DOHH2 (cell line): ENCODE measurements around the gene DLL1.

Experiments used
- H3F3A ChIP-seq: fragments of 200-600 bp; sonication (generic), shearing (Covaris generic); 2 replicates; pipeline ENCODE4 v1.6.0; 2016; ENCODE audit warnings: antibody characterized with exemption, mild to moderate bottlenecking; ENCODE audit not compliant: control insufficient read depth, insufficient read depth
- H3K27ac ChIP-seq: fragments of 200-600 bp; sonication (generic); 2 replicates; pipeline ENCODE4 v1.5.1; 2014; ENCODE audit warnings: low read depth, mild to moderate bottlenecking, low read length, moderate library complexity
- H3K27me3 ChIP-seq: fragments of 200-600 bp; sonication (generic); 2 replicates; pipeline ENCODE4 v1.6.1; 2014; ENCODE audit warnings: mild to moderate bottlenecking, low read length, mixed read lengths; ENCODE audit not compliant: control insufficient read depth
- H3K36me3 ChIP-seq: fragments of 200-600 bp; sonication (generic); 2 replicates; pipeline ENCODE4 v1.6.1; 2014; ENCODE audit warnings: mild to moderate bottlenecking, low read length, moderate library complexity, mixed read lengths; ENCODE audit not compliant: control insufficient read depth
- H3K4me1 ChIP-seq: fragments of 200-600 bp; sonication (generic); 2 replicates; pipeline ENCODE4 v1.6.1; 2014; ENCODE audit warnings: mild to moderate bottlenecking, low read length, mixed read lengths; ENCODE audit not compliant: control insufficient read depth
- H3K4me2 ChIP-seq: fragments of 200-600 bp; sonication (generic); 2 replicates; pipeline ENCODE4 v1.6.0; 2014; ENCODE audit warnings: mild to moderate bottlenecking, low read length, moderate library complexity
- H3K4me3 ChIP-seq: fragments of 200-600 bp; sonication (generic); 2 replicates; pipeline ENCODE4 v1.5.1; 2014; ENCODE audit warnings: mild to moderate bottlenecking, low read length, mixed read lengths
- H3K79me2 ChIP-seq: fragments of 200-600 bp; sonication (generic); 2 replicates; pipeline ENCODE4 v1.6.1; 2014; ENCODE audit warnings: mild to moderate bottlenecking, low read length, mixed read lengths; ENCODE audit not compliant: control insufficient read depth
- H3K9me2 ChIP-seq: fragments of 200-600 bp; sonication (generic); replicated peaks from 2 replicates; pipeline ENCODE4 v1.6.1; 2014; ENCODE audit warnings: mild to moderate bottlenecking, low read length, mixed read lengths; ENCODE audit not compliant: control insufficient read depth
- H3K9me3 ChIP-seq: fragments of 200-600 bp; sonication (generic); 2 replicates; pipeline ENCODE4 v1.6.1; 2014; ENCODE audit warnings: antibody characterized with exemption, low read length, mixed read lengths; ENCODE audit not compliant: control insufficient read depth, insufficient read depth
- H4K20me1 ChIP-seq: fragments of 200-600 bp; sonication (generic); 2 replicates; pipeline ENCODE4 v1.6.0; 2014; ENCODE audit warnings: low read depth, mild to moderate bottlenecking, antibody characterized with exemption, low read length, moderate library complexity; ENCODE audit not compliant: control insufficient read depth, insufficient read depth
- EZH2phosphoT487 ChIP-seq: fragments of 200-600 bp; sonication (generic); IDR thresholded peaks from 2 replicates; pipeline ENCODE4 v1.6.1; 2017; ENCODE audit warnings: borderline replicate concordance, mild to moderate bottlenecking, antibody characterized with exemption, low read length, moderate library complexity, mixed read lengths
- TF ChIP-seq, protein P1 (sequence below): fragments of 200-600 bp; sonication (generic); IDR thresholded peaks from one replicate; pipeline ENCODE4 v1.5.1; 2014; ENCODE audit warnings: antibody characterized with exemption, mild to moderate bottlenecking, low read depth, low read length; ENCODE audit not compliant: poor library complexity, severe bottlenecking

The DLL1 gene

DNA sequence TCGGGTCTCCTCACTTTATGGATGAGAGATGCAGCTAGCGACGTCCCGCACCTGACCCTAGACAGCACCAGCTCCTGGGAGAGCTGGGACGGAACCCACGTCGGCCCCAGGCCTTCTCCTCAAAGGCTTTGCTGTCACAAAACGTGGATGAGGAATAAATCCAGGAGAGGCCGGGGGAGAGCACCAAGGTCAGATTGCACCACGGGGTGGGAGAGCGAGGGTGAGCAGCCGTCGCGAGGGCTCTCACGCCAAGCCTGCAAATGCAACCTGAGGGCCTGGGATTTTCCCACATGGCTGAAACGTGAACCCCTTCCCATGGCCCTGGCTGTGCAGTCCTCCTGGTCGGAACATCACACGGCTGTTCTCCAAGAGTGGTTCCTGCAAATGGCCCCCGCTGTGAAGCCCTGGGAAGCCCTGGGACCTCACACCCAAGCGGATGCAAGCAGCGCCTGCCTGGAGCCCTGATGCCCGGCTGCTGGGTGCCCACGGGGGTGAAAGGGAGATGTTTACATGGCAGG lies 45.3 kb downstream of the DLL1 start:
- Histone ChIP-seq H3K27ac (no peak overlapping the region), H3F3A (no peaks in the 10 kb centered on the region), H3K4me3 (no peak overlapping the region), H3K27me3 (no peaks in the 10 kb centered on the region), H4K20me1 (no peaks in the 10 kb centered on the region), H3K4me2 (no peak overlapping the region), H3K36me3 (no peaks in the 10 kb centered on the region), H3K79me2 (no peaks in the 10 kb centered on the region), H3K9me2 (no peaks in the 10 kb centered on the region), H3K9me3 (no peaks in the 10 kb centered on the region), H3K4me1 (no peaks in the 10 kb centered on the region)
- no peak for TF ChIP-seq EZH2phosphoT487
- TF ChIP-seq, protein P1, sequence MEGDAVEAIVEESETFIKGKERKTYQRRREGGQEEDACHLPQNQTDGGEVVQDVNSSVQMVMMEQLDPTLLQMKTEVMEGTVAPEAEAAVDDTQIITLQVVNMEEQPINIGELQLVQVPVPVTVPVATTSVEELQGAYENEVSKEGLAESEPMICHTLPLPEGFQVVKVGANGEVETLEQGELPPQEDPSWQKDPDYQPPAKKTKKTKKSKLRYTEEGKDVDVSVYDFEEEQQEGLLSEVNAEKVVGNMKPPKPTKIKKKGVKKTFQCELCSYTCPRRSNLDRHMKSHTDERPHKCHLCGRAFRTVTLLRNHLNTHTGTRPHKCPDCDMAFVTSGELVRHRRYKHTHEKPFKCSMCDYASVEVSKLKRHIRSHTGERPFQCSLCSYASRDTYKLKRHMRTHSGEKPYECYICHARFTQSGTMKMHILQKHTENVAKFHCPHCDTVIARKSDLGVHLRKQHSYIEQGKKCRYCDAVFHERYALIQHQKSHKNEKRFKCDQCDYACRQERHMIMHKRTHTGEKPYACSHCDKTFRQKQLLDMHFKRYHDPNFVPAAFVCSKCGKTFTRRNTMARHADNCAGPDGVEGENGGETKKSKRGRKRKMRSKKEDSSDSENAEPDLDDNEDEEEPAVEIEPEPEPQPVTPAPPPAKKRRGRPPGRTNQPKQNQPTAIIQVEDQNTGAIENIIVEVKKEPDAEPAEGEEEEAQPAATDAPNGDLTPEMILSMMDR: no peak

DNA sequence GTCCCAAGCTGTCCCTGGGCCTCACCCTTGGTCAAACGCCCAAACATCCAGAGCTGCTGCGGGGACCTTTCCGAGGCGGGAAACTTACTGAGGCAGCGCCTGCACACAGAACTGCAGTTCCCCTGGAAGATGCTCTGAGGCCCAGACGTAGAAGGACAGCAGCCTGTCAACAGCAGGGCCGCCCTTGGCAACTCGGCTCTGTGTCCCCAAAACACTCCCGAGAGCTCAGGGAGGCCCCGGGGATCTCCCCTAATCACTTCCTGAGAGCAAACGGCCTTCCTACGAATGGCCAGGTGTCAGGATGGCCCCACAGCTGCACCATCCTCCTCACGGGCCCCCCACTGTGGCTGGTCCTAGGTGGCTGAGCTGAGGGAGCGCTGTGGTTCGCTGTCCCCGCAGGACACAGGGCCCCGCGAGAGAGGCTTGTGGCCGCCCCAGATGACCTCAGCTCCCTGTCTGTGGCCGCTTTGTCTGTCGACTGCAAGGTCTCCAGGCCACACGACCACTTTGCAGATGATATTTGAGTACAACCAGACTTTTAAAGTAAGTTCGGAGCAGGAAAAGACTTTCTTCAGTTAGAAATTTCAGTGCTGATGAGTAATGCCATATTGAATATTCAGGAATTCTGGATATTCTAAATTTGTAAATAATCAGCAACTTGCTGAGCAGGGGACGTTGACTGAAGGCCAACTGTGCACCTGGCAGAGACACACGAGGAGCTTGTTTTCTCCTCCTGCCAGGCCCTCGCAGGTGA lies 46.0 kb downstream of the DLL1 start:
- Histone ChIP-seq H3K4me1 (no peaks in the 10 kb centered on the region), H4K20me1 (no peaks in the 10 kb centered on the region), H3K27me3 (no peaks in the 10 kb centered on the region), H3K9me3 (no peaks in the 10 kb centered on the region), H3K9me2 (no peaks in the 10 kb centered on the region), H3F3A (no peaks in the 10 kb centered on the region), H3K4me2 (no peak overlapping the region), H3K4me3 (no peak overlapping the region), H3K79me2 (no peaks in the 10 kb centered on the region), H3K27ac (no peak overlapping the region), H3K36me3 (no peaks in the 10 kb centered on the region)
- no peak for TF ChIP-seq EZH2phosphoT487
- TF ChIP-seq, protein P1: no peak

DNA sequence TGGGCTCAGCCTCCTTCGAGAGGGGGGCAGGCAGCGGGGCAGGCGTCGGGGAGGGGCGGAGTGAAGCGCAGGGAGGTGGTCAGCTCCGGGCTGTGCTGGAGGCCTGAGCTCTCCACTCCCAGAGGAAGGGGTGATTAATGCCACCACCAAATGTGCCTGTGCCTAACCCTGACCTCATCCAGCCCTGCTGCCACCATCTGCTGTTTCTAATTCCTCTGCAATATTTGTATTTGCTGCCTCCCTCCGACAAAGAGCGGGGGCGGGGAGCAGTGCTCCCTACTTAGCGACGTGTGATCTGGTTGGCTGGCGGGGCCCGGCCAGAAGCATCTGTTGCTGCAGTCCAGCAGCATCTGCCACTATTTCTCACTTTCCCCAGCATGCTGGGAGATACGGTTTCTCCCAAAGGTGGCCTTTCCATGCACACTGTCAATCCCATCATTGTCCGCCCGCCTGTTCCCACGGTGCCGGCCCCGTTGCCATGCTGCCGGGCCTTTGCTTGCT lies 47.0 kb downstream of the DLL1 start:
- Histone ChIP-seq H3K4me1 (no peaks in the 10 kb centered on the region), H3K36me3 (no peaks in the 10 kb centered on the region), H3K4me3 (no peak overlapping the region), H3K27me3 (no peaks in the 10 kb centered on the region), H3F3A (no peaks in the 10 kb centered on the region), H3K9me3 (no peaks in the 10 kb centered on the region), H3K9me2 (no peaks in the 10 kb centered on the region), H3K27ac (no peak overlapping the region), H3K79me2 (no peaks in the 10 kb centered on the region), H3K4me2 (no peak overlapping the region), H4K20me1 (no peaks in the 10 kb centered on the region)
- no peak for TF ChIP-seq EZH2phosphoT487
- TF ChIP-seq, protein P1: no peak
